HG02623 (cell line): Measurements from ENCODE around the gene NDUFAF8.

ENCODE experiments used
- ATAC-seq: cut with Tn5 transposase; IDR thresholded peaks from one replicate; pipeline ENCODE4 v1.9.1; 2021; ENCODE audit warnings: moderate library complexity; ENCODE audit not compliant: unreplicated experiment

The NDUFAF8 gene

DNA sequence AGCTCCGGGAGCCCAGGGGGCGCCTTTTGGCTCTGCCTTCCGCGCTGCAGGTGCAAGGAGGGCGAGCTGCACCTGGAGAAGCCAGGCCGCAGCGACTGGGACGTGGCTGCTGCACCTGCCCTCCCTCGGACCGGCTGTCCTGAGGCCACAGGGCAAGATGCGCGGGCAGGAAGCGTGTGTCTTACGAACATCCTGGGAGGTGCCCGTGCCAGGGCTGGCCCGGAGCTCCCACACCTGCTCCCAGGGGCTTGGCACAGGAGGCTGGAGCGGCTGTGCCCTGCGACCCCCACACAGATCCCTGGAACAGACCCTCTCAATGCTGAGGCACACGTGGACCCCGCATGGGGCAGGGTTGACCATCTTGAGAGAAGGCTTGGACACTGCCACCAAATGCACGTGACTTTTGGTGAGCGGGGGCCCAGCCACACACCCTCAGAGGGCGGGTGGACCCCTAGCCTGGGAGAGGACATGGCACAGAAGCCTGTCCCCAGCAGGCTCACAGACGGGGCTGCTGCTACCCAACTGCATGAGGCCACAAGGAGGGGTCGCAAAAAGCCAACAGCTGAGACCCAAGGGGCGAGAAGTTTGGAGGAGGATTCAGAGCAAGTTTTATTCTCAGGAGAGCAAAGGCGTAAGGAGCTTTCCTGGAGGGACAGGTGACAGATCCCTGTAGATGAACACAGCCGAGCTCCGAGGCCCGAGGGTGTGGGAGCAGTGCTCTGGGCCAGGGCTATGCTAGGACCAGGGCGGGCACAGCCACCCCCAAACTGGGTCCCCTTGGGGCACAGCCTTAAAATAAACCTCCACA, 11.4 kb downstream of the NDUFAF8 start:
- ATAC-seq, result no peak

DNA sequence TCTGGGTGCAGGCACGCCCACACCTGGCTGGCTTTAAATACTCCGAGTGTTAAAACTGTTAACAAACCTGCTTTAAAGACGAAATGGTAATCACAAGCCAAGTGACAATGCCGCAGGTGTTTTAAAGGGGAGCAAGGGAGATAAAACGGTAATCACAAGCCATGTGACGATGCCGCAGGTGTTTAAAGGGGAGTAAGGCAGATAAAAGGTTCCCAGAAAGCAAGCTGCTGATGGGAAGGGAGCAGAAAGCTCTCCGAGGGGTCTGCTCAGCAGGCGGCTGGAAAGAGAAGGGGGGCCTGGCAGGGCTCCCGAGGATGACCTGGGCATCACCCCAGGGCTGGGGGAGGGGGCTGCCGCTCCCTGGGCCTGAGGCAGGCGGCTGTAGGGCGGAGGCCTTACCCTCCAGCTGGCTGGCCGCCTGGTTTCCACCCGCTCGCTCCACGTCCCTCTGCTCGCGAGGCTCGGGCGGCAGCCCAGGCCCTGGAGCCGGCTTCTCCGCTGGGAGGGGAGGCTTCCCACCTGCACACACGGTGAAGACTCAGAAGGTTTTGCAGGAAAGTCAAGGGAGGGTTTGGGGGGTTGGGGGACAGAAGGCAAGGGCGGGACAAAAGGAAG, 12.1 kb downstream of the NDUFAF8 start:
- ATAC-seq, result no peak

DNA sequence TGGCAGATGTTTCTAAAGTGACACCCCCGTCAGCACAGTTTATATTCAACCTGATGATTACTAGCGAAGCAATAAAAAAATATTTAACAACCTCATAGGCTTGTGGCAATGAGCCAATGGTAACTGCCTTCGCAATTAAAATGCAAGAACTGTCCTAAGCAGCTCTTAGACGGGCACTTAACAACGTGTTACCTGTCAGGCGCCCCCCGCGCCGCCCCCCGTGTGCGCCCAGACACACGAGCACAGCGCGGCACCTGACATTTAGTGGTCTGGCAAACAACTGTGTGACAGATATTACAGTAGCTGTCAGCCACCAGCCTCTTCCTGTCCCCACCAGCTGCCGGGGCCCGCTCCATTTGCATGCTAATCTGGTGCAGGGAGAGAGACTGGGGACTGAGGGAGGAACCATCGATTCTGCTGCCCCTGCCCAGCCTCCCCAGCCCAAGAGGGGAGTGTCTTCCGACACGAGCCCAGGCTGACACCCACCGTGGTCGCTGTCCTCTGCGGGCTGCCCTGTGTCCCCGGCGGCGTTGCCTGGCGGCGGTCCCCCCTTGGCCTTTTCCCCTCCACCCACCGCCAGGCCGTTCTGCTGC, 12.7 kb downstream of the NDUFAF8 start:
- ATAC-seq, result no peak

GRCh38 chr17:81252326-81252986, 13.3 kb downstream of the NDUFAF8 start:
- no peak for ATAC-seq

- no peak for ATAC-seq
Measured at GRCh38 chr17:81252987-81253329, 13.8 kb downstream of the NDUFAF8 start.

DNA sequence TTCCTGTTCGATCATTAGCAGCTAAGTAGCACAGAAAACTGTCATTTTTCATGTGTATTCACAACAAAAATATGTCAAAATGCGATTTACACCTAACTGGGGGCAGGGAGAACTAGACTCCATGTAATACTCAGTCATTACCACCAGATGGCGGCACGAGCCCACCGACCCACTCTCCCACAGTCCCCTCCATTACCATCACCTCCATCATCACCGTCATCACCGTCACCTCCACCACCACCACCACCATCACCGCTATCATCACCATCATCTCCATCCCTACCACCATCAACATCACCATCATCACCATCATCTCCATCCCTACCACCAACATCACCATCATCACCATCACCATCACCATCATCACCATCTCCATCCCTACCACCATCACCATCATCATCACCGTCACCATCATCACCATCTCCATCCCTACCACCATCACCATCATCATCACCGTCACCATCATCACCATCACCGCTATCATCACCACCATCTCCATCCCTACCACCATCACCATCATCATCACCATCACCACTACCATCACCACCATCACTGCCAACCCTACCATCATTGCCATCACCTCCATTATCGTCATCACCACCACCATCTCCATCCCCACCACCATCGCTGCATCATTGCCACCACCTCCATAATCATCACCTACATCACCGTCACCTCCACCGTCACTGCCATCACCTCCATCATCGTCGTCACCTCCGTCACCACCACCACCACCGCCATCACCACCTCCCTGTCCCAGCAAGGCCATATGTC, 14.4 kb downstream of the NDUFAF8 start:
- ATAC-seq, result no peak

GRCh38 chr17:81254955-81255717, 16.0 kb downstream of the NDUFAF8 start:
- no peak for ATAC-seq

- ATAC-seq, result no peak
Measured at GRCh38 chr17:81256616-81257015, 17.5 kb downstream of the NDUFAF8 start.

GRCh38 chr17:81257533-81257932, 18.4 kb downstream of the NDUFAF8 start:
- ATAC-seq, result no peak

GRCh38 chr17:81258292-81258691, 19.2 kb downstream of the NDUFAF8 start:
- ATAC-seq, result no peak

DNA sequence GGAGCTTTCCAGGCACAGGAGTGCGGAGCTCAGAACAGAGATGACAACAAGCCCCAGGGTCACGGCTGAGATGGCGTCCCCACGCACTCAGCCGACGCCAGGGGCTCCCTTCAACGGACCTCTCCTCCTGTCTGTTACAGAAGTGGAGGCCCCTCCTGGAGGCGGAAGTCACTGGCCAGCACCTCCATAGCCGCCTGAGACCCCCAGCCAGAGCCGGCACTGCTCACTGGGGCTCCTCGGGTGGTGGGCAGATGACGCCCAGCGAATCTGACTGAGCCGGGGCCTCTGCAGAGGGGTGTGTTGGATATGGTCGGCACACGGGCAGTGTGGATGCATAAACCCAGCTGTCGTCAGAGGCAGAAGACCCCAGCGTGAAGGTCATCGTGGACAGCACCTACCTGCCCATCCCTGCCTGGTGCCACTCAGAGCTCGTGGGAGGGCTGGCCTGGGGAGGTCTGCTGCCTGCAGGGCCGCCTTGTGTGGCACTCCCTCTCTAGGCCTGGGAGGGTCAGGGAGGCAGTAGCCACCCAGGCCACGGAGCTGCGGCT, 20.0 kb downstream of the NDUFAF8 start:
- ATAC-seq, result no peak

DNA sequence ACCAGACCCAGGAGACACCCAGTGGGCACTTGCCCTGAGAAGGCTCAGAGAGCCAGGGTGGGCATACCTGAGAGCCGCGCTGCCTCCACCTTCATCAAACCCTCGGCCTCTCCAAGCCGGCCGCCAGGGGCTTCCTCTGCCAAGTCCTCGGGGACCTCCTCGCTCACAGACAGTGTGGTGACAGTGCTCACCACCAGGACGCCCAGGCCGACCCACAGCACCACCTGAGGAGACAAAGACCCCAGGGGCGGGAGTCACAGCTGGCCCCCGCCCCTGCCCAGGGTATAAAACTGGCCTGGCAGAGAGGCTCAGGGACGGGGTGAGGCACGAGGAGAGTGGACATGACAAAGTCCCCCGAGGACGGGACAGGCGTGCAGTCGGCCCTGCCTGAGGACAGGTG, 21.1 kb downstream of the NDUFAF8 start:
- ATAC-seq, result no peak

GRCh38 chr17:81260641-81261040, 21.5 kb downstream of the NDUFAF8 start:
- no peak for ATAC-seq

- no peak for ATAC-seq
Measured at GRCh38 chr17:81261096-81261495, 22.0 kb downstream of the NDUFAF8 start.

GRCh38 chr17:81261582-81262336, 22.6 kb downstream of the NDUFAF8 start:
- ATAC-seq, result no peak

- no peak for ATAC-seq
Measured at GRCh38 chr17:81263371-81264181, 24.5 kb downstream of the NDUFAF8 start.

GRCh38 chr17:81264640-81265039, 25.5 kb downstream of the NDUFAF8 start:
- no peak for ATAC-seq

DNA sequence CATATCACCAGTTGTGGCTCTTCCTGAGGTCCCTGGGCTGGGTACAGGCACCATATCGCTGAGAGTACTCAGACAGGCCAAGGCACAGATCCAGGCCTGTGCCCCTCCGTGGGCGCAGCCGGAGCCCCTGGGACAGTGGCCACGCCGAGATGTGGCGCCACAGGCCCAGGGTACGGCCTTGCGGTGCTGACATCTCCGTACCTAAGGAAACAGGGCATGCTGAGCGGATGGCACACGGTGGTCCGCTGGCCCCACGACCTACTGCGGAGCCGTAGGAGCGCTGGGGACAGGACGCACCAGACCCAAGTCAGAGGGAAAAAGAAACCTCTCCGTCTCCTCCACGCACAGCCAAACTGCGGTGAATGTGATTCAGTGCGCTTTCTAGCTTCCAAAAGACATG, 26.5 kb downstream of the NDUFAF8 start:
- no peak for ATAC-seq
